GM21723 (cell line): ENCODE results near the gene ANO3.
"Not testable (repeated sequence)": the region's sequence is repeated elsewhere in the genome, so short reads cannot be mapped to it uniquely, and the experiment has no call there.

Experiments used
- ATAC-seq: cut with Tn5 transposase; IDR thresholded peaks from one replicate; pipeline ENCODE4 v1.9.1; 2021; ENCODE audit warnings: mild to moderate bottlenecking, moderate library complexity; ENCODE audit not compliant: unreplicated experiment

Gene ANO3

DNA sequence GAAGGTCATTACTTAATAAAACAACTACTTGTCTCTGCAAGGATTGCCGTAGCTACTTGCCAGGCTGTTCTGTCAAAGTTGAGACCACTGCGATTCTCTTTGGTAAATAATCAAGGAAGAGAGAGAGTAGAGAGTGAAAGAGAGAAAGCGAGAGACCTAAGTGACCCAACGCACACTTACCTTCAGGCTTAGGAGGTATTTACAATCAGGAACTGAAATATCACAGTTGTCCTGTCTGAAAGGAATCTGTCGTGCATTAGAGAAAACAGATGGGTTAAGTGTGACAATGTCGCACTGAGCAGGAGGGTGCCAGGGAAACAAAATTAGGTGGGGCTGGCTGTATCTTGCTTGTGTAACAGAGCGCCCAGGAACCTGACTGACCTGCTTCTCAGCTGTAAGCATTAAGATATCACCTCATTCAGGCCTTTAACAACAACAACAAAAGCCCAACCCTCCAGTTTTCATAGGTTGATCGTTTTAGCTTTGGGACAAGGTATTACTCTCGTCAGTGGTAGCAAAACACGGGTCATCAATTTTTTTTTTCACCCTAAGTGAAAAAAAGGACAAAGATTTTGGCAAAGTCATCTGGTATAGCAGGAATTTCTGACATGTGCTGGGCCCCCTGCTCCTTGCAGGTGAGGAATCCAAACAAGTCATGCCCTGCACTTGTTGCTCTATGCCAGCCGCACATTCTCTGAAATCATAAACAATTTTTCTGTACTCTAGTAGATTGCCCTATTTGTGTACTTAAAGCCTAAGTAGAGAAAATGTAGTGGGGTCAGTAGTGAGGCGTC lies 240.1 kb downstream of the ANO3 start, which contains the start of gene MUC15:
TSS of gene MUC15 (minus strand) at position 403 of the 794 bp plus-strand sequence. CDS start 5,169 bp downstream, outside the sequence.
- ATAC-seq = no peak

DNA sequence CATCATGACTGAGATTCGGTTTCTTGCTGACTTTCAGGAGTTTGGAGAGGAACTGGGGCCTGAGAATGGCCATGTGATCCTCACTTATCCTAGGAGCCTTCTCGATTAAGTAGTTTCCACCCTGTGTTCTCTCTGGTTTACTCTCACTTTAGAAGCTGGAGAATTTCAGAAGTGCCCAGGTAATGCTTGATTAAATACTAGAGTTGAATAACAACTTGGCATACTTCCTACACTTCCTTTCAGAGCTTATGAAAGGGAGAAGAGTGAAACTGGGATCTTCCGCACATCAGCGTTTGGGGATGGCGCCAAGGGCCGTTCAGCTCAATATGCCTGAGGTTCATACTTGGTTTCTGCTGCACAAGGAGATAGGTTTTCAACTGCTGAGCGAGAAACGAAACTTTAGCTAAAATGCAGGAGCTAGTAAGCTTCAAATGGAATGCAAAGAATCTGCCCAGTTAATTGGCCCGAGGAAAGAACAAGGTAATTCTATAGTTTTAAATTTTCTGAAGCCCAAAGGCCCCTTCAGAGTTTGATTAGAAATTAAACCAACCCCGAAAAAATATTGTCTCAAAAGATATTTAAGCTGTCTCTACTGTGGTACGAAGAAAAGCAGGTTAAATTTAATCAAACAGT lies 241.0 kb downstream of the ANO3 start:
- no peak for ATAC-seq

GRCh38 chr11:26573896-26574295 lies 242.0 kb downstream of the ANO3 start:
- no peak for ATAC-seq

GRCh38 chr11:26575946-26576345 lies 244.0 kb downstream of the ANO3 start:
- no peak for ATAC-seq

DNA sequence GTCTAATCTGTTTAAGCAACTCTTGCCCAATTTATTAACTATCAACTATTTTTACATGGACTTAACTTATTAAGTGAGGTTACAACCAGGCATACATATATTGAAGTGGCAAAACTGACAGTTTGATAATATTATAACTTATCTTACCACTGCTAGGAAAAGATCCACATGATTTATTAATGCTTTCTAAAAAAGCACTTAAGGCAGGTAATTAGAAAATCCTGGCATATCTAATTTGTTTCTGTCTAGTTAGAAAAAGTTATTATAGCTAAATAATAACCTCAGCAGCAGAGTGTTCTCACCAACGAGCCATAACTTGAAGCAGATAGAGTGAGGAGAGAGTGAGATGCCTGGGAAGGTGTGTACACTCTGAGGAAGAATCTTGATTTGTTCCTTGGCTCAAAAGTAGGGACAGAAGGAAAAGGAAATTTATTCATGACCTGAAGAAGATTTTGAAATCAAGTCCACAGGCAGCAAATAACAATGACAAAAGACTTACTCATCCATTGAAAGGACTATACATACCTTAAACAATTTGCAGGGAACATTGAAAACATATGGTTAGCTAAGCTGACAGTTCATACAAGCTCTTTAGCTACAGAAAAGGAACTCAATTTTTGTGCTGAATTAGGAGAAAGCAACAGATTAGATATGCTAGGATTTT lies 247.2 kb downstream of the ANO3 start:
- no peak for ATAC-seq

- no peak for ATAC-seq
These were observed 247.8 kb downstream of the ANO3 start for GRCh38 chr11:26579683-26580082.

DNA sequence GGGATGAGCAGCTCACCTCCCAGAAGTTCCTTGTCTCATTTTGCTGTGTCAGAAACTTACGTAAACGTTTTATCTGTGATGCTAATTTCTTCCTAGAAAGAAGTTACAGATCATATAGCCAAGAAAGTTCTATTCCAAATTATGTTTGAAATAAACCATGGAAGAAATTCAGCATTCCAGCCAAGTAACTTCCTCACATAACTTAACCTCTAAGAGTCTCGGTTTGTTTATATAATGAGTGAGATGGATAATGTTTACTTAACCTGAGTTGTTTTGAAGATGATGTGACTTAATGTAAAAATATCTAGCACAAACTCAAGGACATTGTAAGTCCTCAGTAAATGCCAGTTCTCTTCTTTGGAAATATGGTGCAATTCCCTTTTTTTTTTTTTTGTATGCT lies 249.0 kb downstream of the ANO3 start:
- ATAC-seq = no peak

- no peak for ATAC-seq
These were observed 251.6 kb downstream of the ANO3 start for GRCh38 chr11:26583550-26583949.

- no peak for ATAC-seq
These were observed 252.9 kb downstream of the ANO3 start for GRCh38 chr11:26584818-26585217.

GRCh38 chr11:26587073-26587472 lies 255.1 kb downstream of the ANO3 start:
- no peak for ATAC-seq

DNA sequence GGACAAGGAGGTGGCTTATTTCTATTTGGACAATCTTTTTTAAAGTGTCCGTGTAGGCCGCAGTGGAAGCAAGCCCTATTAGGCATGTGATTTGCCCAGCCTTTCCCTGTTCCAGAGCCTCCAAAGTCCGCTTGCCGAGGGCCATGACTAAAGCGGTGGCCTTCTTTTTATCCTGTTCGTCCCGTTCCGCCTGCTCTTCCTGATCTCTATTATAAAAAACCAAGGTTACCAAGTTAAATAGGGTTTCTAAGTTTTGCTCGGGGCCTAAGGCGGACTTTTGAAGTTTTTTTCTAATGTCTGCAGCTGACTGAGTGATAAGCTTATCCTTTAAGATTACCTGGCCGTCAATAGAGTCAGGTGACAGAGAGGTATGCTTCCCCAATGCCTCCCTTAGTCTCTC lies 261.8 kb downstream of the ANO3 start:
- no peak for ATAC-seq

- ATAC-seq = not testable (repeated sequence)
These were observed 263.4 kb downstream of the ANO3 start for GRCh38 chr11:26595207-26595865.

- ATAC-seq = not testable (repeated sequence)
These were observed 265.2 kb downstream of the ANO3 start for GRCh38 chr11:26597049-26597689.

- ATAC-seq = no peak
These were observed 266.0 kb downstream of the ANO3 start for GRCh38 chr11:26597899-26598298.

DNA sequence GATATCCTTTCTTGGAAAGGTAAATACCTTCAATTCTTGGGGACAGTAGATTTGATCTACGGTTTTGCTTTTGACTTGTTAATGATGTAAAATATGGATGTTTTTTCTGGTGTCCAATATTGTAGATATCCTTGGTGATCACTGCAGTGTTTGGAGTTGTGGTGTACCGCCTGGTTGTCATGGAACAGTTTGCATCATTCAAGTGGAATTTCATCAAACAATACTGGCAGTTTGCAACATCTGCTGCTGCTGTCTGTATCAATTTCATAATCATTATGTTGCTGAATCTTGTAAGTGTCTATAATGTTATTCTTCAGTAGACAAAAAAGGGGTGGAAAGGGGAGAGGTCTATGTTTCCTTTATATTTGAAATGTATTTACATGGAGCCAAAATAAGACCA lies 267.5 kb downstream of the ANO3 start:
- ATAC-seq = no peak

DNA sequence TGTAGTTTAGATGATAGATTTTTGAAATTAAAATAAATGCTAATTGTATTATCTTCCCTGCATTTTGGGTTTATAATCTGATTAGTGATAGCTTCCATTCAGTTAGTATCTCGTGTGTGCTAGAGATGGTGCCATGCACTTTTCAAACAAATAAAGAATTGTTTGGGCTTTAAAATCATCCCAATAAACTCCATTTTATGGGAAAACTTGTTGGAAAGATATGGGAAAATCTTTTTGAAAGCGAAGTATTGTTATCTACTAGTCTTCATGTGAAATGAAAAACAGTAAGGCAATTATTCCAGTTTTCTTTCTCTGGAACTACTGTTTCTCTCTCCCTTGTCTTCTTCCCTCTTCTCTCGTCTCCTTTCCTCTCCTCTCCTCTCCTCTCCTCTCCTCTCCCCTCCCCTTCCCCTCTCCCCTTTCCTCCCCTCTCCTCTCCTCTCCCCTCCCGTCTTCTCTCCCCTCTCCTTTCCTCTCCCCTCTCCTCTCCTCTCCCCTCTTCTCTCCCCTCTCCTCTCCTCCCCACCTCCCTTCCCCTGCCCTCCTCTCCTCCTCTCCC lies 268.0 kb downstream of the ANO3 start:
- no peak for ATAC-seq

GRCh38 chr11:26607725-26608506 lies 276.0 kb downstream of the ANO3 start:
- ATAC-seq = no peak

DNA sequence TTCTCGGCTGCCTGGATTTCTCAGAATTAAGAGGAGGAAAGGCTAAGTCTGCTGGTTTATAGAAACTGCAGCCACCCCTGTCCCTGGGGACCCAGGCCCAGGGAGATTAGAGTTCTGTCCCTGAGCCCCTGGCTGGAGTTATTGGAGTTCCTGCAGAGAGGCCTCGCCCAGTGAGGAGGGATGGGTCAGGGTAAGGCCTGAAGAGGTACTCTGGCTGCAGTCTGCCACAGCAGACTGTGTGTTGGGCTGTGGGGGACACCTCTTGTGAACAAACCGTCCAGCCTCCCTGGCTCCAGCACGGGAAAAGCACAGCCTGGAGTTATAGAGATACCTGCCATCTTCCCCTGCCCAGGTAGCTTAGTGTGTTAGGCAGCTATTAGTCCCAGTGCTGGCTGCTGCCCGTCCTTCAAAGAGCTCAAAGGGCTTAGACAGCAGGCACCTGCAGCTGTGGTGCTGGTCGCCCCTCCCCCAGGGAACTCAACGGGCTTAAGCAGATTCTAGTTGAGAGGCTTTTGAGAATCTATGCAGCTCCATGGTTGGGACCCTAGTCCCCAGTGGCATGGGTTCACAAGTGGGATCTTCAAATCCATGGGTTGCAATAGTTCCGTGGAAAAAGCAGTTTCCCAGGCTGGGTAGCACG lies 276.7 kb downstream of the ANO3 start:
- ATAC-seq = no peak

DNA sequence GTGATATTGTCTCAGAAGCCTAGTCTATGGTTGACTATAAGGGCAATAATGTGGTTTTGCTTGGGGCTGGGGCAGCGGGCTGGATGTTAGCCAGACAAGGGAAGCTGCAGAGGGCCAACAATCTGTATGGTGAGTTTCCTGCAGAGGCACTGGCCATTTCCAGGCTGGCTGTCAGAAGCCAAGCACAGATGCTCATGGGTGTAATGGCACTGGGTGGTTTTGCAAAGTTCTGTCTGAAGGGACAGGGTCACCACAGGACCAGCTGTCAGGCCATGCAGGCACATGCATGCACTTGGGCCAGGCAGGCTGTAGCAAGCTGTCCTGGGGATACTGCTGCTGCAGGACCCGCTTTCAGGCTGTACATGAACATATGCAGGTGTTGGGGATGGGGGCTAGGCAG lies 281.8 kb downstream of the ANO3 start:
- no peak for ATAC-seq
